ENCODE results near the gene BIN1. TPM values are rescaled to one million over a fixed set of nuclear protein-coding genes. Genes with fewer than 3 reads are reported as not detected.

The BIN1 gene
- total RNA-seq, 2 experiments from 2014 or later, result 98.8 to 101 TPM

- peak; percentile 87 for DNase-seq
- Mint-ChIP-seq H3K27ac (peak overlapping the region; percentile 95), H3K4me1 (peaks cover 74% of the 10 kb centered on the region), H3K36me3 (peaks cover 3% of the 10 kb centered on the region), H3K4me3 (peak overlapping the region; percentile 90), H3K27me3 (no peaks in the 10 kb centered on the region), H3K9me3 (no peaks in the 10 kb centered on the region)
Observed at GRCh38 chr2:127081826-127082633, 24.9 kb downstream of the BIN1 start.

GRCh38 chr2:127080938-127081755, 25.8 kb downstream of the BIN1 start:
- Mint-ChIP-seq H3K36me3 (peaks cover 6% of the 10 kb centered on the region), H3K4me3 (peak overlapping the region; percentile 90), H3K9me3 (no peaks in the 10 kb centered on the region), H3K27me3 (no peaks in the 10 kb centered on the region), H3K27ac (peak overlapping the region; percentile 95), H3K4me1 (peaks cover 70% of the 10 kb centered on the region)
- DNase-seq, result no peak

GRCh38 chr2:127080226-127080937, 26.6 kb downstream of the BIN1 start:
- H3K27me3 Mint-ChIP-seq, result no peaks in the 10 kb centered on the region

GRCh38 chr2:127079358-127079920, 27.5 kb downstream of the BIN1 start:
- Mint-ChIP-seq H3K27me3 (no peaks in the 10 kb centered on the region), H3K4me3 (peak overlapping the region; percentile 90), H3K4me1 (peaks cover 60% of the 10 kb centered on the region), H3K36me3 (peaks cover 8% of the 10 kb centered on the region), H3K27ac (peak overlapping the region; percentile 95), H3K9me3 (no peaks in the 10 kb centered on the region)
- DNase-seq, result peak; percentile 18

More at GRCh38 chr2:127080226-127080937, 26.6 kb downstream of the BIN1 start:
- Mint-ChIP-seq H3K27ac (peak overlapping the region; percentile 95), H3K4me1 (peaks cover 65% of the 10 kb centered on the region), H3K36me3 (peaks cover 8% of the 10 kb centered on the region), H3K4me3 (peak overlapping the region; percentile 90), H3K9me3 (no peaks in the 10 kb centered on the region)
- peak; percentile 64 for DNase-seq

GRCh38 chr2:127078666-127079270, 28.2 kb downstream of the BIN1 start:
- Mint-ChIP-seq H3K27me3 (no peaks in the 10 kb centered on the region), H3K4me1 (peaks cover 57% of the 10 kb centered on the region), H3K4me3 (peak overlapping the region; percentile 90), H3K36me3 (peaks cover 8% of the 10 kb centered on the region), H3K9me3 (no peaks in the 10 kb centered on the region), H3K27ac (peak overlapping the region; percentile 95)
- DNase-seq, result no peak

GRCh38 chr2:127078028-127078427, 28.9 kb downstream of the BIN1 start:
- H3K9me3 Mint-ChIP-seq, result no peaks in the 10 kb centered on the region
- H3K4me1 Mint-ChIP-seq, result peaks cover 51% of the 10 kb centered on the region
- peak overlapping the region; percentile 62 for H3K27ac Mint-ChIP-seq
- DNase-seq, result no peak
- H3K27me3 Mint-ChIP-seq, result no peaks in the 10 kb centered on the region
- H3K4me3 Mint-ChIP-seq, result peak overlapping the region; percentile 90
- H3K36me3 Mint-ChIP-seq, result peaks cover 8% of the 10 kb centered on the region

GRCh38 chr2:127076924-127077323, 30.0 kb downstream of the BIN1 start:
- Mint-ChIP-seq H3K27ac (peak overlapping the region; percentile 18), H3K9me3 (no peaks in the 10 kb centered on the region), H3K4me3 (no peak overlapping the region), H3K27me3 (no peaks in the 10 kb centered on the region), H3K36me3 (peaks cover 8% of the 10 kb centered on the region), H3K4me1 (peaks cover 45% of the 10 kb centered on the region)
- no peak for DNase-seq

GRCh38 chr2:127076290-127076689, 30.7 kb downstream of the BIN1 start:
- no peak overlapping the region for H3K4me3 Mint-ChIP-seq
- H3K9me3 Mint-ChIP-seq, result no peaks in the 10 kb centered on the region
- H3K4me1 Mint-ChIP-seq, result peaks cover 46% of the 10 kb centered on the region
- H3K27me3 Mint-ChIP-seq, result no peaks in the 10 kb centered on the region
- DNase-seq, result no peak
- H3K27ac Mint-ChIP-seq, result peak overlapping the region; percentile 62
- H3K36me3 Mint-ChIP-seq, result peaks cover 8% of the 10 kb centered on the region

- no peaks in the 10 kb centered on the region for H3K9me3 Mint-ChIP-seq
- DNase-seq, result no peak
- H3K27me3 Mint-ChIP-seq, result no peaks in the 10 kb centered on the region
- peaks cover 48% of the 10 kb centered on the region for H3K4me1 Mint-ChIP-seq
- no peak overlapping the region for H3K27ac Mint-ChIP-seq
- no peak overlapping the region for H3K4me3 Mint-ChIP-seq
- H3K36me3 Mint-ChIP-seq, result peaks cover 8% of the 10 kb centered on the region
Observed at GRCh38 chr2:127075821-127076220, 31.1 kb downstream of the BIN1 start.

- H3K4me3 Mint-ChIP-seq, result no peak overlapping the region
- H3K27ac Mint-ChIP-seq, result peak overlapping the region; percentile 80
- DNase-seq, result no peak
- no peaks in the 10 kb centered on the region for H3K27me3 Mint-ChIP-seq
- no peaks in the 10 kb centered on the region for H3K9me3 Mint-ChIP-seq
- peaks cover 8% of the 10 kb centered on the region for H3K36me3 Mint-ChIP-seq
- peaks cover 42% of the 10 kb centered on the region for H3K4me1 Mint-ChIP-seq
Observed at GRCh38 chr2:127074936-127075335, 32.0 kb downstream of the BIN1 start.

- Mint-ChIP-seq H3K36me3 (peaks cover 7% of the 10 kb centered on the region), H3K4me3 (no peak overlapping the region), H3K9me3 (no peaks in the 10 kb centered on the region), H3K27ac (peak overlapping the region; percentile 80), H3K4me1 (peaks cover 37% of the 10 kb centered on the region), H3K27me3 (no peaks in the 10 kb centered on the region)
- DNase-seq, result no peak
Observed at GRCh38 chr2:127074358-127074757, 32.6 kb downstream of the BIN1 start.

- Mint-ChIP-seq H3K9me3 (no peaks in the 10 kb centered on the region), H3K4me1 (peaks cover 26% of the 10 kb centered on the region), H3K27ac (no peak overlapping the region), H3K27me3 (no peaks in the 10 kb centered on the region), H3K4me3 (no peak overlapping the region), H3K36me3 (peaks cover 10% of the 10 kb centered on the region)
- DNase-seq, result no peak
Observed at GRCh38 chr2:127072970-127073369, 34.0 kb downstream of the BIN1 start.

GRCh38 chr2:127072396-127072795, 34.6 kb downstream of the BIN1 start:
- DNase-seq, result no peak
- Mint-ChIP-seq H3K4me1 (peaks cover 26% of the 10 kb centered on the region), H3K4me3 (no peak overlapping the region), H3K27me3 (no peaks in the 10 kb centered on the region), H3K27ac (peak overlapping the region; percentile 63), H3K9me3 (no peaks in the 10 kb centered on the region), H3K36me3 (peaks cover 14% of the 10 kb centered on the region)

- Mint-ChIP-seq H3K27ac (peak overlapping the region; percentile 63), H3K4me1 (peaks cover 23% of the 10 kb centered on the region), H3K4me3 (no peak overlapping the region), H3K36me3 (peaks cover 14% of the 10 kb centered on the region), H3K9me3 (no peaks in the 10 kb centered on the region), H3K27me3 (no peaks in the 10 kb centered on the region)
- no peak for DNase-seq
Observed at GRCh38 chr2:127071901-127072328, 35.0 kb downstream of the BIN1 start.
